Cerebellar cortex (tissue), 1 donor: ENCODE results near the gene UTS2B.

ENCODE experiments used
- DNase-seq: peaks from one replicate; pipeline ENCODE4 v3.0.0-alpha.2; 2015; ENCODE audit warnings: low spot score

UTS2B gene

GRCh38 chr3:191238321-191238817 lies 92.0 kb downstream of the UTS2B start:
- DNase-seq, result no peak

- no peak for DNase-seq
Measured at GRCh38 chr3:191237047-191237882, 93.1 kb downstream of the UTS2B start.

- DNase-seq, result no peak
Measured at GRCh38 chr3:191236646-191237045, 93.7 kb downstream of the UTS2B start.

- no peak for DNase-seq
Measured at GRCh38 chr3:191235331-191236314, 94.7 kb downstream of the UTS2B start.

GRCh38 chr3:191234216-191234615 lies 96.1 kb downstream of the UTS2B start:
- DNase-seq, result no peak

- no peak for DNase-seq
Measured at GRCh38 chr3:191227541-191227940, 102.8 kb downstream of the UTS2B start.

GRCh38 chr3:191221638-191222037 lies 108.7 kb downstream of the UTS2B start:
- no peak for DNase-seq

- no peak for DNase-seq
Measured at GRCh38 chr3:191220908-191221307, 109.4 kb downstream of the UTS2B start.

- DNase-seq, result no peak
Measured at GRCh38 chr3:191217301-191217700, 113.0 kb downstream of the UTS2B start.
